HG03045 (cell line): ENCODE data around the gene FAM20C.

Experiments
- ATAC-seq: cut with Tn5 transposase; IDR thresholded peaks from one replicate; pipeline ENCODE4 v1.9.1; 2021; ENCODE audit warnings: mild to moderate bottlenecking, moderate library complexity; ENCODE audit not compliant: unreplicated experiment

FAM20C gene

GRCh38 chr7:300546-301290 is 108.3 kb downstream of the FAM20C start:
- ATAC-seq, result no peak

- no peak for ATAC-seq
Observed at GRCh38 chr7:301291-302053, 109.1 kb downstream of the FAM20C start.

GRCh38 chr7:302054-302992 is 110.0 kb downstream of the FAM20C start:
- no peak for ATAC-seq

- no peak for ATAC-seq
Observed at GRCh38 chr7:303425-303824, 111.1 kb downstream of the FAM20C start.

GRCh38 chr7:303884-304573 is 111.7 kb downstream of the FAM20C start:
- no peak for ATAC-seq

GRCh38 chr7:304574-305409 is 112.4 kb downstream of the FAM20C start:
- no peak for ATAC-seq

GRCh38 chr7:305410-306151 is 113.2 kb downstream of the FAM20C start:
- no peak for ATAC-seq

GRCh38 chr7:307970-308369 is 115.6 kb downstream of the FAM20C start:
- no peak for ATAC-seq

- no peak for ATAC-seq
Observed at GRCh38 chr7:309586-310228, 117.3 kb downstream of the FAM20C start.
